Measurements from ENCODE around the gene HSPA8.

Gene HSPA8

GRCh38 chr11:123054301-123055065 is 7.5 kb downstream of the HSPA8 start:
- peak; percentile 74 for DNase-seq
- in situ Hi-C loops (cut with HindIII; ENCODE audit: low pct_ligation_motif_present, low pct_unique_long_range_greater_than_20kb, low sequenced_read_pairs): no loop called here

GRCh38 chr11:123052901-123053721 is 8.8 kb downstream of the HSPA8 start:
- DNase-seq: no peak
- in situ Hi-C loops (cut with HindIII; ENCODE audit: low pct_ligation_motif_present, low pct_unique_long_range_greater_than_20kb, low sequenced_read_pairs): no loop called here

GRCh38 chr11:123051634-123052033 is 10.3 kb downstream of the HSPA8 start:
- no peak for DNase-seq
- in situ Hi-C loops (cut with HindIII; ENCODE audit: low pct_ligation_motif_present, low pct_unique_long_range_greater_than_20kb, low sequenced_read_pairs): no loop called here

GRCh38 chr11:123051146-123051545 is 10.8 kb downstream of the HSPA8 start:
- no peak for DNase-seq
- in situ Hi-C loops (cut with HindIII; ENCODE audit: low pct_ligation_motif_present, low pct_unique_long_range_greater_than_20kb, low sequenced_read_pairs): no loop called here

DNA sequence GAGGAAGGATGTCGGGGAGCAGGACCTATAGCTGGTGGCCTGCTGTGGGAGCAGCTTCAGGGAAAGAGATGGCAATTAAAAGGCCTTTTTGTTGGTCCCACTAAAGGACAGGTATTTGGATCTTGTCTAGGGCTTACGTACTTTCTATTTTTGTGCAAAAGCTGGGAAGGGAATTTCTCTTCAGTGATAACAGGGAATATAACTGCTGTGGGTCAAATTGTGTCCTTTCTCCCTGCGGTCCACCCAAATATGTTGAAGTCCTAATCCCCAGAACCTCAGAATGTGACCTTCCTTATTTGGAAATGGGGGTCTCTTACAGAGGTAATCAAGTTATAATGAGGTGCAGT is 14.0 kb downstream of the HSPA8 start:
- DNase-seq: no peak
- in situ Hi-C loops (cut with HindIII; ENCODE audit: low pct_ligation_motif_present, low pct_unique_long_range_greater_than_20kb, low sequenced_read_pairs): no loop called here

- in situ Hi-C loops (cut with HindIII; ENCODE audit: low pct_ligation_motif_present, low pct_unique_long_range_greater_than_20kb, low sequenced_read_pairs): no loop called here
- no peak for DNase-seq
These were observed 14.5 kb downstream of the HSPA8 start for GRCh38 chr11:123047266-123047946.

DNA sequence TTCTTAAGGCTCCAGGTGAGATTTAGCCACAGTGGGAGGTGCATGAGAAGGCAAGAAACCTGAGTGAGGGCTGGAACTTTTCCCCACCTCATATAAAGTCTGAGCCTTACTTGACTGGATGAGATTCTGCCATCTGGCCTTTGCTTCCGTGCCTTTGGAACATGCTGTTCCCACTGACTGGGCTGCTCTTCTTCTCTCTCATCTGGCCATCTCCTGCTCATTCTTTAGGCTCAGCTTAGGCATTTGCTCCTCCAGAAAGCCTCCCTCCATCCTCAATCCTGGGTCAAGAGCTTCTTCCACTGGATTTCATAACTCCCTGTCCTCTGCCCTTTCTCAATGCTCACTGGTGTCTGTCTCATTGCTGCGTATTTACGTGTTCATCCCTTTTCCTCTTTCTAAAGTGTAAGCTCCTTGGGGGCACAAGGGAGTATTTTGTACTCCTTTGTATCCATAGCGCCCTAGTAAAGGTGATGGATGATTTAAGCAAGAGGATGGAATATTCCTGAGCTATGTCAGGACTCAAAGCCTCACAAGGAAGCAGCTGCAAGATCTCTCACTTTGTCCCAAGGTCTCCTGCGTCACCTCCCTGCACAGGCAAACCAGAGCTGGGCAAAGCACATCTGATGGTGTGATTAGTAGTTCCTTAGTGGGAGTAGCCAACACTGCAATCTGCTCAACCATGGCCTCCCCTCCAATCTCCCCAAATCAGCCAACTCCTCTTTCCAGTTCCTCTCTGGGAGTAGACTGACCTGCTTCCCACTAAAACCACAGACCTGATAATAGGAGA is 15.3 kb downstream of the HSPA8 start:
- in situ Hi-C loops (cut with HindIII; ENCODE audit: low pct_ligation_motif_present, low pct_unique_long_range_greater_than_20kb, low sequenced_read_pairs): no loop called here

DNA sequence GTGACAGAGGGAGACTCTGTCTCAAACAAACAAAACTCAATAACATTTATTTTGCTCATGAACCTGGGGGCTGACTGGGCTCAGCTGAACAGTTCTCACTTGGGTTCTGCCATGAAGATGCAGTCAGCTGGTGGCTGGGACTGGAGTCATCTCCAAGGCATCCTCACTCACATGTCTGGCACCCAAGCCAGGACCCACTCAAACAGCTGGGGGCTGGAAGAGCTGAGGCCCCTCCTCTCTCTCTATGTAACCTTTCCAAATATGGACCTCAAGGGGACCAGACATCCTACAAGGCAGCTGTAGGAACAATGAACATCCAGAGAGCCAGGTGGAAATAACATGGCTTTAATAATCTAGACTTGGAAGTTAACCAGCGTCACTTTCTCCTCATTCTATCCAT is 16.8 kb downstream of the HSPA8 start:
- in situ Hi-C loops (cut with HindIII; ENCODE audit: low pct_ligation_motif_present, low pct_unique_long_range_greater_than_20kb, low sequenced_read_pairs): no loop called here
- DNase-seq: no peak

More for the DNA sequence above, 15.3 kb downstream of the HSPA8 start:
- DNase-seq: no peak

DNA sequence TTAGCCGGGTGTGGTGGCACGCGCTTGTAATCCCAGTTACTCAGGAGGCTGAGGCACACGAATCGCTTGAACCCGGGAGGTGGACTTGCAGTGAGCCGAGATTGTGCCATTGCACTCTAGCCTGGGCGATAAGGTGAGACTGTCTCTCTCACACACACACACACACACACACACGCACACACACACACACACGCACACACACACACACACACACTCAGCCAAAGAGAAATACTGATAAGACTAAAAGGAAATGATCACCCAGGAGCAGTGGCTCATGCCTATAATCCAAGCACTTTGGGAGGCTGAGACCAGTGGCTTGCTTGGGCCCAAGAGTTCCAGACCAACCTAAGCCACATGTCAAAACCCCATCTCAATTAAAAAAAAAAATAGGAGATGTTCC is 20.8 kb downstream of the HSPA8 start:
- no peak for DNase-seq
- in situ Hi-C loops (cut with HindIII; ENCODE audit: low pct_ligation_motif_present, low pct_unique_long_range_greater_than_20kb, low sequenced_read_pairs): no loop called here

- in situ Hi-C loops (cut with HindIII; ENCODE audit: low pct_ligation_motif_present, low pct_unique_long_range_greater_than_20kb, low sequenced_read_pairs): no loop called here
- no peak for DNase-seq
These were observed 21.9 kb downstream of the HSPA8 start for GRCh38 chr11:123040111-123040432.

GRCh38 chr11:123035831-123036230 is 26.1 kb downstream of the HSPA8 start:
- no peak for DNase-seq

DNA sequence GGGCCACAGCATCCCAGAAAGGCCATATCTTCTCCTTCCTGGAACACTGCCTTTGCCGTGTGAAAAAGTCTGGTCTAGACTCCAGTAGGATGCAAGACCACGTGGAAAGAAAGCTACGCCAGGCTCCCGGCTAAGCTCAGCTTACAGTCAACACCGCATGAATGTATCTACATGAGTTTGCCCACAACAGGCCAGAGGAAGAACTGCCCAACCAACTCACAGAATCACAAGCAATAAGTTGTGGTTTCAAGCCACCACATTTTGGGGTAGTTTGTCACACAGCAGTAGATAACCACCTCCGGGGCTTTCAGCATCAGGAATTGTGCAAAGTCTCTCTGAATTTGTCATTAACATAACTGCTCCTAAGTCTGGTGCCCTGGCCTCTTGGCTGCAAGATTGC is 27.3 kb downstream of the HSPA8 start:
- DNase-seq: no peak
- in situ Hi-C loops (cut with HindIII; ENCODE audit: low pct_ligation_motif_present, low pct_unique_long_range_greater_than_20kb, low sequenced_read_pairs): no loop called here

More at GRCh38 chr11:123035831-123036230, 26.1 kb downstream of the HSPA8 start:
- in situ Hi-C loops (cut with HindIII; ENCODE audit: low pct_ligation_motif_present, low pct_unique_long_range_greater_than_20kb, low sequenced_read_pairs): no loop called here

GRCh38 chr11:123033895-123034294 is 28.0 kb downstream of the HSPA8 start:
- no peak for DNase-seq
- in situ Hi-C loops (cut with HindIII; ENCODE audit: low pct_ligation_motif_present, low pct_unique_long_range_greater_than_20kb, low sequenced_read_pairs): no loop called here

DNA sequence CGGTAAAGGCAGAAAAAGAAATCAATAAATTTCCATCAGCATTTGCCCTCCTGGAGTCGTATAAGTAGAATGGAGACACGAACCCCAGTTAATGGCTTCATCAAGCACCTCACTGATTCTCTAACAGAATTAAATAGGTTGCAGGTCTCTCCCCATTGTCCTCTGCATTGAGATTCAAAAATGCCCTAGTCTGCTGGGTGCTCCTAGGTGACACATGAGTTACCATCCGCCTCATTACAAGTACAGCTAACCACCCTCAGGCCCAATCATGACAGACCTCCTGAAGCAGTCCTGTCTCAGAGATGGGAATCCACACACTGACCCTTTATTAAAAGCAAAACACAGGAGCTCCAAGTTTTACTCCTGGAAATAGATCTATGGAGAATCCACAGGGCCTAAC is 31.4 kb downstream of the HSPA8 start:
- in situ Hi-C loops (cut with HindIII; ENCODE audit: low pct_ligation_motif_present, low pct_unique_long_range_greater_than_20kb, low sequenced_read_pairs): no loop called here
- DNase-seq: no peak

DNA sequence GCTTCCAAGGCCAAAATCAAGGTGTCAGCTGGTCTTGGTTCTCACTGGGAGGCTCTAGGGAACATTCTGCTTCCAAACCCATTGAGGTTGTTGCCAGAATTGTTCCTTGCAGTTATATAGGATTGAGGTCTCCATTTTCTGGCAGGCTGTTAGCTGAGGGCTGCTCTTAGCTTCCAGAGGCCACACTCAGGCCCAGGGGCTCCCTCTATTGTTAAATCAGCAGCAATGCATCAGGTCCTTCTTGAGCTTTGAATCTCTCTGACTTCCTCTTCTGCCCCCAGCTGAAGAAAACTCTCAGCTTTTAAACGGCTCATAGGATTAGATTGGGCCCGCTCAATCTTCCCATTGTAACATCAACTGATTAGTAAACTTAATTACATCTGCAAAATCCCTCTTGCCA is 41.0 kb downstream of the HSPA8 start:
- in situ Hi-C loops (cut with HindIII; ENCODE audit: low pct_ligation_motif_present, low pct_unique_long_range_greater_than_20kb, low sequenced_read_pairs): no loop called here
- DNase-seq: peak; percentile 56

DNA sequence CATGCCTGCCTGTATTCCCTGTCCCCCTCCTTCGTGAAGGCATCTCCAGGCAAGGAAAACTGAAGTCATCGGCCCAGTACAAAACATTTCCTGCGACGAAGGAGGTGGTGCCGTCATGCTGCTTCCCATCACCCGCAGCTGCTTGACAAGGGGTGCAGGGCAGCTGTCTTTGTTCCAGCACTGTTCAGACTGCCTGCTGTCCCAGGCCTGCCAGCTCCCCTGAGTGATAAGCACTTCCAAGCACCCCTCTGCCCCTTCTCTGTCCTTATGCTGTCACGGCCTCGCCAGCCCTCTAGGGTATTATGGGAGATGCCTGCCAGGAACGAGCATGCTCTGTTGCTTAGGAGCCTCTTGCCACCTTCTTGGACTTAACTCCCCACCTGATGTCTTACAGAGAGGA is 43.2 kb downstream of the HSPA8 start:
- in situ Hi-C loops (cut with HindIII; ENCODE audit: low pct_ligation_motif_present, low pct_unique_long_range_greater_than_20kb, low sequenced_read_pairs): no loop called here
- DNase-seq: no peak

GRCh38 chr11:123011510-123011909 is 50.4 kb downstream of the HSPA8 start:
- in situ Hi-C loops (cut with HindIII; ENCODE audit: low pct_ligation_motif_present, low pct_unique_long_range_greater_than_20kb, low sequenced_read_pairs): no loop called here

More at GRCh38 chr11:123011510-123011909, 50.4 kb downstream of the HSPA8 start:
- DNase-seq: no peak
